Measurements from ENCODE around the gene NR5A1.

NR5A1 gene

GRCh38 chr9:124487260-124488182 is 19.7 kb downstream of the NR5A1 start:
- H2AFZ ChIP-seq (ENCODE audit: low read depth): no peak overlapping the region
- TF ChIP-seq, protein P1, sequence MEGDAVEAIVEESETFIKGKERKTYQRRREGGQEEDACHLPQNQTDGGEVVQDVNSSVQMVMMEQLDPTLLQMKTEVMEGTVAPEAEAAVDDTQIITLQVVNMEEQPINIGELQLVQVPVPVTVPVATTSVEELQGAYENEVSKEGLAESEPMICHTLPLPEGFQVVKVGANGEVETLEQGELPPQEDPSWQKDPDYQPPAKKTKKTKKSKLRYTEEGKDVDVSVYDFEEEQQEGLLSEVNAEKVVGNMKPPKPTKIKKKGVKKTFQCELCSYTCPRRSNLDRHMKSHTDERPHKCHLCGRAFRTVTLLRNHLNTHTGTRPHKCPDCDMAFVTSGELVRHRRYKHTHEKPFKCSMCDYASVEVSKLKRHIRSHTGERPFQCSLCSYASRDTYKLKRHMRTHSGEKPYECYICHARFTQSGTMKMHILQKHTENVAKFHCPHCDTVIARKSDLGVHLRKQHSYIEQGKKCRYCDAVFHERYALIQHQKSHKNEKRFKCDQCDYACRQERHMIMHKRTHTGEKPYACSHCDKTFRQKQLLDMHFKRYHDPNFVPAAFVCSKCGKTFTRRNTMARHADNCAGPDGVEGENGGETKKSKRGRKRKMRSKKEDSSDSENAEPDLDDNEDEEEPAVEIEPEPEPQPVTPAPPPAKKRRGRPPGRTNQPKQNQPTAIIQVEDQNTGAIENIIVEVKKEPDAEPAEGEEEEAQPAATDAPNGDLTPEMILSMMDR (conservative IDR thresholded peaks at IDR 0.05; ENCODE audit: low read depth, low read length): no peak
- no peaks in the 10 kb centered on the region for H4K20me1 ChIP-seq (ENCODE audit: insufficient read depth)
- H3K36me3 ChIP-seq (ENCODE audit: insufficient read depth): no peaks in the 10 kb centered on the region
- no peak overlapping the region for H3K4me3 ChIP-seq (IDR thresholded peaks at IDR 0.05; ENCODE audit: insufficient read depth, low read depth, low read length)
- H3K79me2 ChIP-seq (ENCODE audit: insufficient read depth, low read depth): no peaks in the 10 kb centered on the region
- H3K27ac ChIP-seq: no peak overlapping the region
- H3K27me3 ChIP-seq (ENCODE audit: insufficient read depth, low read depth): peaks cover 16% of the 10 kb centered on the region; the same call in 1 of the 2 replicates
- no peaks in the 10 kb centered on the region for H3K4me1 ChIP-seq (ENCODE audit: low read depth, poor library complexity, severe bottlenecking)
- no peak overlapping the region for H3K4me2 ChIP-seq
- H3K9ac ChIP-seq: no peak overlapping the region

GRCh38 chr9:124486778-124487259 is 20.4 kb downstream of the NR5A1 start:
- Histone ChIP-seq H3K4me3 (IDR thresholded peaks at IDR 0.05; ENCODE audit: insufficient read depth, low read depth, low read length) (no peak overlapping the region), H4K20me1 (ENCODE audit: insufficient read depth) (no peaks in the 10 kb centered on the region), H3K4me2 (no peak overlapping the region), H3K79me2 (ENCODE audit: insufficient read depth, low read depth) (no peaks in the 10 kb centered on the region), H3K36me3 (ENCODE audit: insufficient read depth) (no peaks in the 10 kb centered on the region), H3K9ac (no peak overlapping the region), H3K27me3 (ENCODE audit: insufficient read depth, low read depth) (peaks cover 16% of the 10 kb centered on the region; the same call in 1 of the 2 replicates), H3K4me1 (ENCODE audit: low read depth, poor library complexity, severe bottlenecking) (no peaks in the 10 kb centered on the region), H3K27ac (no peak overlapping the region), H2AFZ (ENCODE audit: low read depth) (no peak overlapping the region)
- TF ChIP-seq, protein P1 (conservative IDR thresholded peaks at IDR 0.05; ENCODE audit: low read depth, low read length): no peak

- Histone ChIP-seq H3K9ac (no peak overlapping the region), H3K4me2 (no peak overlapping the region), H3K36me3 (ENCODE audit: insufficient read depth) (no peaks in the 10 kb centered on the region), H4K20me1 (ENCODE audit: insufficient read depth) (no peaks in the 10 kb centered on the region), H3K27ac (no peak overlapping the region), H3K79me2 (ENCODE audit: insufficient read depth, low read depth) (no peaks in the 10 kb centered on the region), H3K4me1 (ENCODE audit: low read depth, poor library complexity, severe bottlenecking) (no peaks in the 10 kb centered on the region), H3K4me3 (IDR thresholded peaks at IDR 0.05; ENCODE audit: insufficient read depth, low read depth, low read length) (no peak overlapping the region), H3K27me3 (ENCODE audit: insufficient read depth, low read depth) (peaks cover 16% of the 10 kb centered on the region; the same call in 1 of the 2 replicates), H2AFZ (ENCODE audit: low read depth) (no peak overlapping the region)
- TF ChIP-seq, protein P1 (conservative IDR thresholded peaks at IDR 0.05; ENCODE audit: low read depth, low read length): no peak
These were observed 21.3 kb downstream of the NR5A1 start for GRCh38 chr9:124485936-124486335.

DNA sequence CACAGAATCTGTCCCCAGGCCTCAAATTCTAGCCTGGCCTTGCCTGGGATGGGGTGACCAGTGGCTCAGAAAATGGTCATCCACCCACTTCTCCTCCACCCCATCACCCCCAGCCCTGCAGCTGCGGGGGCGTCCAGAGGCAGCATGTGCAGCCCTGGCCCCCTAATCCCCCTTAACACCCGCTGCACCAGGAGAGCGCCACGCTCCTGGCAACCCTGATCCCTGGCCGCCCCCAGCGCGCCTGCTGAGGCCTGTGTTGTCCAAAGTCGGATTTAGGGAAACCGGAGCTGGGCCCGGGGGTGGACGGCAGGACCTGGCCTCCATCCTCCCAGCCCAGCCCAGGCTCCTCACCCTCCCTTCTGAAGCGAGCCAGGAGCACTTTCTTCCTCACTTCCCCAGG is 22.0 kb downstream of the NR5A1 start:
- TF ChIP-seq, protein P1 (conservative IDR thresholded peaks at IDR 0.05; ENCODE audit: low read depth, low read length): no peak
- H3K4me2 ChIP-seq: no peak overlapping the region
- H3K4me1 ChIP-seq (ENCODE audit: low read depth, poor library complexity, severe bottlenecking): no peaks in the 10 kb centered on the region
- H3K27me3 ChIP-seq (ENCODE audit: insufficient read depth, low read depth): peaks cover 12% of the 10 kb centered on the region; the same call in 1 of the 2 replicates
- no peak overlapping the region for H2AFZ ChIP-seq (ENCODE audit: low read depth)
- no peak overlapping the region for H3K27ac ChIP-seq
- H4K20me1 ChIP-seq (ENCODE audit: insufficient read depth): no peaks in the 10 kb centered on the region
- no peak overlapping the region for H3K4me3 ChIP-seq (IDR thresholded peaks at IDR 0.05; ENCODE audit: insufficient read depth, low read depth, low read length)
- H3K9ac ChIP-seq: no peak overlapping the region
- H3K36me3 ChIP-seq (ENCODE audit: insufficient read depth): no peaks in the 10 kb centered on the region
- H3K79me2 ChIP-seq (ENCODE audit: insufficient read depth, low read depth): no peaks in the 10 kb centered on the region

All from KMS-11 (cell line).